ENCODE results near the gene TOP2B. TPM values are rescaled to one million over a fixed set of nuclear protein-coding genes. Genes with fewer than 3 reads are reported as not detected.
A peak's percentile ranks its signal among the peaks of the same experiment; 100 is the strongest.

Gene TOP2B
- total and polyA plus RNA-seq, 9 of the 15 experiments (the other 6 are each of a cell fraction or from before 2014, with no cell fraction given): 45.3 to 186 (median 134) TPM

- TF ChIP-seq, protein P1, sequence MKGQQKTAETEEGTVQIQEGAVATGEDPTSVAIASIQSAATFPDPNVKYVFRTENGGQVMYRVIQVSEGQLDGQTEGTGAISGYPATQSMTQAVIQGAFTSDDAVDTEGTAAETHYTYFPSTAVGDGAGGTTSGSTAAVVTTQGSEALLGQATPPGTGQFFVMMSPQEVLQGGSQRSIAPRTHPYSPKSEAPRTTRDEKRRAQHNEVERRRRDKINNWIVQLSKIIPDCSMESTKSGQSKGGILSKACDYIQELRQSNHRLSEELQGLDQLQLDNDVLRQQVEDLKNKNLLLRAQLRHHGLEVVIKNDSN (CRISPR knock-in tag; IDR thresholded peaks at IDR 0.05): no peak; the same call in 1 of the 2 replicates
- TF ChIP-seq, protein P2, sequence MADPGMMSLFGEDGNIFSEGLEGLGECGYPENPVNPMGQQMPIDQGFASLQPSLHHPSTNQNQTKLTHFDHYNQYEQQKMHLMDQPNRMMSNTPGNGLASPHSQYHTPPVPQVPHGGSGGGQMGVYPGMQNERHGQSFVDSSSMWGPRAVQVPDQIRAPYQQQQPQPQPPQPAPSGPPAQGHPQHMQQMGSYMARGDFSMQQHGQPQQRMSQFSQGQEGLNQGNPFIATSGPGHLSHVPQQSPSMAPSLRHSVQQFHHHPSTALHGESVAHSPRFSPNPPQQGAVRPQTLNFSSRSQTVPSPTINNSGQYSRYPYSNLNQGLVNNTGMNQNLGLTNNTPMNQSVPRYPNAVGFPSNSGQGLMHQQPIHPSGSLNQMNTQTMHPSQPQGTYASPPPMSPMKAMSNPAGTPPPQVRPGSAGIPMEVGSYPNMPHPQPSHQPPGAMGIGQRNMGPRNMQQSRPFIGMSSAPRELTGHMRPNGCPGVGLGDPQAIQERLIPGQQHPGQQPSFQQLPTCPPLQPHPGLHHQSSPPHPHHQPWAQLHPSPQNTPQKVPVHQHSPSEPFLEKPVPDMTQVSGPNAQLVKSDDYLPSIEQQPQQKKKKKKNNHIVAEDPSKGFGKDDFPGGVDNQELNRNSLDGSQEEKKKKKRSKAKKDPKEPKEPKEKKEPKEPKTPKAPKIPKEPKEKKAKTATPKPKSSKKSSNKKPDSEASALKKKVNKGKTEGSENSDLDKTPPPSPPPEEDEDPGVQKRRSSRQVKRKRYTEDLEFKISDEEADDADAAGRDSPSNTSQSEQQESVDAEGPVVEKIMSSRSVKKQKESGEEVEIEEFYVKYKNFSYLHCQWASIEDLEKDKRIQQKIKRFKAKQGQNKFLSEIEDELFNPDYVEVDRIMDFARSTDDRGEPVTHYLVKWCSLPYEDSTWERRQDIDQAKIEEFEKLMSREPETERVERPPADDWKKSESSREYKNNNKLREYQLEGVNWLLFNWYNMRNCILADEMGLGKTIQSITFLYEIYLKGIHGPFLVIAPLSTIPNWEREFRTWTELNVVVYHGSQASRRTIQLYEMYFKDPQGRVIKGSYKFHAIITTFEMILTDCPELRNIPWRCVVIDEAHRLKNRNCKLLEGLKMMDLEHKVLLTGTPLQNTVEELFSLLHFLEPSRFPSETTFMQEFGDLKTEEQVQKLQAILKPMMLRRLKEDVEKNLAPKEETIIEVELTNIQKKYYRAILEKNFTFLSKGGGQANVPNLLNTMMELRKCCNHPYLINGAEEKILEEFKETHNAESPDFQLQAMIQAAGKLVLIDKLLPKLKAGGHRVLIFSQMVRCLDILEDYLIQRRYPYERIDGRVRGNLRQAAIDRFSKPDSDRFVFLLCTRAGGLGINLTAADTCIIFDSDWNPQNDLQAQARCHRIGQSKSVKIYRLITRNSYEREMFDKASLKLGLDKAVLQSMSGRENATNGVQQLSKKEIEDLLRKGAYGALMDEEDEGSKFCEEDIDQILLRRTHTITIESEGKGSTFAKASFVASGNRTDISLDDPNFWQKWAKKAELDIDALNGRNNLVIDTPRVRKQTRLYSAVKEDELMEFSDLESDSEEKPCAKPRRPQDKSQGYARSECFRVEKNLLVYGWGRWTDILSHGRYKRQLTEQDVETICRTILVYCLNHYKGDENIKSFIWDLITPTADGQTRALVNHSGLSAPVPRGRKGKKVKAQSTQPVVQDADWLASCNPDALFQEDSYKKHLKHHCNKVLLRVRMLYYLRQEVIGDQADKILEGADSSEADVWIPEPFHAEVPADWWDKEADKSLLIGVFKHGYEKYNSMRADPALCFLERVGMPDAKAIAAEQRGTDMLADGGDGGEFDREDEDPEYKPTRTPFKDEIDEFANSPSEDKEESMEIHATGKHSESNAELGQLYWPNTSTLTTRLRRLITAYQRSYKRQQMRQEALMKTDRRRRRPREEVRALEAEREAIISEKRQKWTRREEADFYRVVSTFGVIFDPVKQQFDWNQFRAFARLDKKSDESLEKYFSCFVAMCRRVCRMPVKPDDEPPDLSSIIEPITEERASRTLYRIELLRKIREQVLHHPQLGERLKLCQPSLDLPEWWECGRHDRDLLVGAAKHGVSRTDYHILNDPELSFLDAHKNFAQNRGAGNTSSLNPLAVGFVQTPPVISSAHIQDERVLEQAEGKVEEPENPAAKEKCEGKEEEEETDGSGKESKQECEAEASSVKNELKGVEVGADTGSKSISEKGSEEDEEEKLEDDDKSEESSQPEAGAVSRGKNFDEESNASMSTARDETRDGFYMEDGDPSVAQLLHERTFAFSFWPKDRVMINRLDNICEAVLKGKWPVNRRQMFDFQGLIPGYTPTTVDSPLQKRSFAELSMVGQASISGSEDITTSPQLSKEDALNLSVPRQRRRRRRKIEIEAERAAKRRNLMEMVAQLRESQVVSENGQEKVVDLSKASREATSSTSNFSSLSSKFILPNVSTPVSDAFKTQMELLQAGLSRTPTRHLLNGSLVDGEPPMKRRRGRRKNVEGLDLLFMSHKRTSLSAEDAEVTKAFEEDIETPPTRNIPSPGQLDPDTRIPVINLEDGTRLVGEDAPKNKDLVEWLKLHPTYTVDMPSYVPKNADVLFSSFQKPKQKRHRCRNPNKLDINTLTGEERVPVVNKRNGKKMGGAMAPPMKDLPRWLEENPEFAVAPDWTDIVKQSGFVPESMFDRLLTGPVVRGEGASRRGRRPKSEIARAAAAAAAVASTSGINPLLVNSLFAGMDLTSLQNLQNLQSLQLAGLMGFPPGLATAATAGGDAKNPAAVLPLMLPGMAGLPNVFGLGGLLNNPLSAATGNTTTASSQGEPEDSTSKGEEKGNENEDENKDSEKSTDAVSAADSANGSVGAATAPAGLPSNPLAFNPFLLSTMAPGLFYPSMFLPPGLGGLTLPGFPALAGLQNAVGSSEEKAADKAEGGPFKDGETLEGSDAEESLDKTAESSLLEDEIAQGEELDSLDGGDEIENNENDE (IDR thresholded peaks at IDR 0.05; ENCODE audit: low read depth, low read length): no peak
- TF ChIP-seq PTRF (tag; IDR thresholded peaks at IDR 0.05): no peak
- no peak for TF ChIP-seq RHOXF2B (CRISPR knock-in tag; conservative IDR thresholded peaks at IDR 0.05)
- TF ChIP-seq DPF2 (IDR thresholded peaks at IDR 0.05): peak; percentile 90
- TF ChIP-seq, protein P3, sequence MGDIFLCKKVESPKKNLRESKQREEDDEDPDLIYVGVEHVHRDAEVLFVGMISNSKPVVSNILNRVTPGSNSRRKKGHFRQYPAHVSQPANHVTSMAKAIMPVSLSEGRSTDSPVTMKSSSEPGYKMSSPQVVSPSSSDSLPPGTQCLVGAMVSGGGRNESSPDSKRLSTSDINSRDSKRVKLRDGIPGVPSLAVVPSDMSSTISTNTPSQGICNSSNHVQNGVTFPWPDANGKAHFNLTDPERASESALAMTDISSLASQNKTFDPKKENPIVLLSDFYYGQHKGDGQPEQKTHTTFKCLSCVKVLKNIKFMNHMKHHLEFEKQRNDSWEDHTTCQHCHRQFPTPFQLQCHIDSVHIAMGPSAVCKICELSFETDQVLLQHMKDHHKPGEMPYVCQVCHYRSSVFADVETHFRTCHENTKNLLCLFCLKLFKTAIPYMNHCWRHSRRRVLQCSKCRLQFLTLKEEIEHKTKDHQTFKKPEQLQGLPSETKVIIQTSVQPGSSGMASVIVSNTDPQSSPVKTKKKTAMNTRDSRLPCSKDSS (IDR thresholded peaks at IDR 0.05; ENCODE audit: low read depth, partially characterized antibody): no peak
- TF ChIP-seq, protein P4, sequence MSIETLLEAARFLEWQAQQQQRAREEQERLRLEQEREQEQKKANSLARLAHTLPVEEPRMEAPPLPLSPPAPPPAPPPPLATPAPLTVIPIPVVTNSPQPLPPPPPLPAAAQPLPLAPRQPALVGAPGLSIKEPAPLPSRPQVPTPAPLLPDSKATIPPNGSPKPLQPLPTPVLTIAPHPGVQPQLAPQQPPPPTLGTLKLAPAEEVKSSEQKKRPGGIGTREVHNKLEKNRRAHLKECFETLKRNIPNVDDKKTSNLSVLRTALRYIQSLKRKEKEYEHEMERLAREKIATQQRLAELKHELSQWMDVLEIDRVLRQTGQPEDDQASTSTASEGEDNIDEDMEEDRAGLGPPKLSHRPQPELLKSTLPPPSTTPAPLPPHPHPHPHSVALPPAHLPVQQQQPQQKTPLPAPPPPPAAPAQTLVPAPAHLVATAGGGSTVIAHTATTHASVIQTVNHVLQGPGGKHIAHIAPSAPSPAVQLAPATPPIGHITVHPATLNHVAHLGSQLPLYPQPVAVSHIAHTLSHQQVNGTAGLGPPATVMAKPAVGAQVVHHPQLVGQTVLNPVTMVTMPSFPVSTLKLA (conservative IDR thresholded peaks at IDR 0.05): peak in 1 of 2 experiments; percentile 59; a peak in 2 of 4 replicates
- TF ChIP-seq ZNF436 (CRISPR knock-in tag; IDR thresholded peaks at IDR 0.05): no peak
- no peak for TF ChIP-seq ZNF12 (CRISPR knock-in tag; IDR thresholded peaks at IDR 0.05)
- TF ChIP-seq, protein P5, sequence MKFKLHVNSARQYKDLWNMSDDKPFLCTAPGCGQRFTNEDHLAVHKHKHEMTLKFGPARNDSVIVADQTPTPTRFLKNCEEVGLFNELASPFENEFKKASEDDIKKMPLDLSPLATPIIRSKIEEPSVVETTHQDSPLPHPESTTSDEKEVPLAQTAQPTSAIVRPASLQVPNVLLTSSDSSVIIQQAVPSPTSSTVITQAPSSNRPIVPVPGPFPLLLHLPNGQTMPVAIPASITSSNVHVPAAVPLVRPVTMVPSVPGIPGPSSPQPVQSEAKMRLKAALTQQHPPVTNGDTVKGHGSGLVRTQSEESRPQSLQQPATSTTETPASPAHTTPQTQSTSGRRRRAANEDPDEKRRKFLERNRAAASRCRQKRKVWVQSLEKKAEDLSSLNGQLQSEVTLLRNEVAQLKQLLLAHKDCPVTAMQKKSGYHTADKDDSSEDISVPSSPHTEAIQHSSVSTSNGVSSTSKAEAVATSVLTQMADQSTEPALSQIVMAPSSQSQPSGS (CRISPR knock-in tag; IDR thresholded peaks at IDR 0.05): no peak
- TF ChIP-seq HDAC8 (tag; IDR thresholded peaks at IDR 0.05): no peak
- no peak for TF ChIP-seq ZC3H8 (IDR thresholded peaks at IDR 0.05)
Observed at GRCh38 chr3:25582242-25582641, 82.5 kb downstream of the TOP2B start (continued).
